ENCODE measurements around the gene STXBP5.

The STXBP5 gene

DNA sequence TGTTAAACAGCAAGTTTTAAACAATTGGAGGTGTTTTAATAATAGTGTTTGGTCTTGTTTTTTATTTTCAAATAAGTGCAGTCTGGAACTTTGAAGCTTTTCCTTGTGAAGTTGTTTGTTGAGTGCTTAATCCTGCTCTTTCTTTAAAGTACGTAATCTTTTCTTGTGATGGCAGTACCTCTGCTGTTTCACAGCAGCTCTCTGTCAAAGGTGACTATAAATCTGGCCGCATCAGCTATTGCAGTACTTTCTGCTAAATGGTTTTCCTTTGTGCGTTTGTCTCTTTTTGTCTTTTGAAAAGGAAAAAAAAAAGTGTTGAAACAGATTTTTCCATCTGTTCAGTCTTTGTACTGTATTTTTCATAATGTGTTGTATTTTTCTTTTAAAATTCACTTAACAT lies 12.7 kb downstream of the STXBP5 start:
- H3K27me3 ChIP-seq (ENCODE audit: control insufficient read depth, low read length), result no peaks in the 10 kb centered on the region
- no peaks in the 10 kb centered on the region for H3K9me2 ChIP-seq (replicated peaks; ENCODE audit: control insufficient read depth, low read length)
- H3K4me1 ChIP-seq (ENCODE audit: control insufficient read depth, low read length), result no peaks in the 10 kb centered on the region
- H3K4me3 ChIP-seq (ENCODE audit: low read length), result no peak overlapping the region
- H3K4me2 ChIP-seq (ENCODE audit: low read length), result no peak overlapping the region
- H3K79me2 ChIP-seq (ENCODE audit: control insufficient read depth, low read length), result peaks cover 23% of the 10 kb centered on the region
- no peaks in the 10 kb centered on the region for H4K20me1 ChIP-seq (ENCODE audit: control insufficient read depth, insufficient read depth, low read depth, low read length)
- peaks cover 7% of the 10 kb centered on the region; the same call in 1 of the 2 replicates for H3K36me3 ChIP-seq (ENCODE audit: control insufficient read depth, low read length)
- H3K9me3 ChIP-seq (ENCODE audit: control insufficient read depth, insufficient read depth, low read length), result no peaks in the 10 kb centered on the region
- H3F3A ChIP-seq (ENCODE audit: control insufficient read depth, insufficient read depth), result no peaks in the 10 kb centered on the region
- no peak for TF ChIP-seq EZH2phosphoT487 (IDR thresholded peaks at IDR 0.05; ENCODE audit: borderline replicate concordance, low read length)
- TF ChIP-seq, protein P1, sequence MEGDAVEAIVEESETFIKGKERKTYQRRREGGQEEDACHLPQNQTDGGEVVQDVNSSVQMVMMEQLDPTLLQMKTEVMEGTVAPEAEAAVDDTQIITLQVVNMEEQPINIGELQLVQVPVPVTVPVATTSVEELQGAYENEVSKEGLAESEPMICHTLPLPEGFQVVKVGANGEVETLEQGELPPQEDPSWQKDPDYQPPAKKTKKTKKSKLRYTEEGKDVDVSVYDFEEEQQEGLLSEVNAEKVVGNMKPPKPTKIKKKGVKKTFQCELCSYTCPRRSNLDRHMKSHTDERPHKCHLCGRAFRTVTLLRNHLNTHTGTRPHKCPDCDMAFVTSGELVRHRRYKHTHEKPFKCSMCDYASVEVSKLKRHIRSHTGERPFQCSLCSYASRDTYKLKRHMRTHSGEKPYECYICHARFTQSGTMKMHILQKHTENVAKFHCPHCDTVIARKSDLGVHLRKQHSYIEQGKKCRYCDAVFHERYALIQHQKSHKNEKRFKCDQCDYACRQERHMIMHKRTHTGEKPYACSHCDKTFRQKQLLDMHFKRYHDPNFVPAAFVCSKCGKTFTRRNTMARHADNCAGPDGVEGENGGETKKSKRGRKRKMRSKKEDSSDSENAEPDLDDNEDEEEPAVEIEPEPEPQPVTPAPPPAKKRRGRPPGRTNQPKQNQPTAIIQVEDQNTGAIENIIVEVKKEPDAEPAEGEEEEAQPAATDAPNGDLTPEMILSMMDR (IDR thresholded peaks at IDR 0.05; ENCODE audit: low read depth, low read length, poor library complexity, severe bottlenecking), result no peak
- H3K27ac ChIP-seq (ENCODE audit: low read depth, low read length), result no peak overlapping the region

GRCh38 chr6:147217840-147218404 lies 13.7 kb downstream of the STXBP5 start:
- Histone ChIP-seq H3K4me1 (ENCODE audit: control insufficient read depth, low read length) (0 out of 2 replicates have a peak, but pooled peaks cover 3% of the 10 kb centered on the region), H3K79me2 (ENCODE audit: control insufficient read depth, low read length) (peaks cover 25% of the 10 kb centered on the region), H3K4me3 (ENCODE audit: low read length) (no peak overlapping the region), H3K27me3 (ENCODE audit: control insufficient read depth, low read length) (no peaks in the 10 kb centered on the region), H4K20me1 (ENCODE audit: control insufficient read depth, insufficient read depth, low read depth, low read length) (no peaks in the 10 kb centered on the region), H3K4me2 (ENCODE audit: low read length) (no peak overlapping the region), H3K9me2 (replicated peaks; ENCODE audit: control insufficient read depth, low read length) (no peaks in the 10 kb centered on the region), H3K36me3 (ENCODE audit: control insufficient read depth, low read length) (peaks cover 8% of the 10 kb centered on the region), H3K27ac (ENCODE audit: low read depth, low read length) (no peak overlapping the region), H3F3A (ENCODE audit: control insufficient read depth, insufficient read depth) (no peaks in the 10 kb centered on the region), H3K9me3 (ENCODE audit: control insufficient read depth, insufficient read depth, low read length) (no peaks in the 10 kb centered on the region)
- TF ChIP-seq EZH2phosphoT487 (IDR thresholded peaks at IDR 0.05; ENCODE audit: borderline replicate concordance, low read length), result no peak
- TF ChIP-seq, protein P1 (IDR thresholded peaks at IDR 0.05; ENCODE audit: low read depth, low read length, poor library complexity, severe bottlenecking), result no peak

GRCh38 chr6:147218797-147219196 lies 14.6 kb downstream of the STXBP5 start:
- no peaks in the 10 kb centered on the region for H3K9me2 ChIP-seq (replicated peaks; ENCODE audit: control insufficient read depth, low read length)
- TF ChIP-seq, protein P1 (IDR thresholded peaks at IDR 0.05; ENCODE audit: low read depth, low read length, poor library complexity, severe bottlenecking), result no peak
- TF ChIP-seq EZH2phosphoT487 (IDR thresholded peaks at IDR 0.05; ENCODE audit: borderline replicate concordance, low read length), result no peak
- H3K4me3 ChIP-seq (ENCODE audit: low read length), result no peak overlapping the region
- H3K79me2 ChIP-seq (ENCODE audit: control insufficient read depth, low read length), result peaks cover 25% of the 10 kb centered on the region
- H3K36me3 ChIP-seq (ENCODE audit: control insufficient read depth, low read length), result peaks cover 11% of the 10 kb centered on the region
- no peaks in the 10 kb centered on the region for H3K9me3 ChIP-seq (ENCODE audit: control insufficient read depth, insufficient read depth, low read length)
- 0 out of 2 replicates have a peak, but pooled peaks cover 3% of the 10 kb centered on the region for H3K4me1 ChIP-seq (ENCODE audit: control insufficient read depth, low read length)
- no peaks in the 10 kb centered on the region for H3K27me3 ChIP-seq (ENCODE audit: control insufficient read depth, low read length)
- no peaks in the 10 kb centered on the region for H3F3A ChIP-seq (ENCODE audit: control insufficient read depth, insufficient read depth)
- H3K27ac ChIP-seq (ENCODE audit: low read depth, low read length), result no peak overlapping the region
- no peak overlapping the region for H3K4me2 ChIP-seq (ENCODE audit: low read length)
- H4K20me1 ChIP-seq (ENCODE audit: control insufficient read depth, insufficient read depth, low read depth, low read length), result no peaks in the 10 kb centered on the region

Measured in DOHH2 (cell line).